Measurements from ENCODE around the gene AJUBA. TPM values are rescaled to one million over a fixed set of nuclear protein-coding genes. Genes with fewer than 3 reads are reported as not detected.

Gene AJUBA
- total RNA-seq, 1 donor from 2014 or later = 146 TPM

DNA sequence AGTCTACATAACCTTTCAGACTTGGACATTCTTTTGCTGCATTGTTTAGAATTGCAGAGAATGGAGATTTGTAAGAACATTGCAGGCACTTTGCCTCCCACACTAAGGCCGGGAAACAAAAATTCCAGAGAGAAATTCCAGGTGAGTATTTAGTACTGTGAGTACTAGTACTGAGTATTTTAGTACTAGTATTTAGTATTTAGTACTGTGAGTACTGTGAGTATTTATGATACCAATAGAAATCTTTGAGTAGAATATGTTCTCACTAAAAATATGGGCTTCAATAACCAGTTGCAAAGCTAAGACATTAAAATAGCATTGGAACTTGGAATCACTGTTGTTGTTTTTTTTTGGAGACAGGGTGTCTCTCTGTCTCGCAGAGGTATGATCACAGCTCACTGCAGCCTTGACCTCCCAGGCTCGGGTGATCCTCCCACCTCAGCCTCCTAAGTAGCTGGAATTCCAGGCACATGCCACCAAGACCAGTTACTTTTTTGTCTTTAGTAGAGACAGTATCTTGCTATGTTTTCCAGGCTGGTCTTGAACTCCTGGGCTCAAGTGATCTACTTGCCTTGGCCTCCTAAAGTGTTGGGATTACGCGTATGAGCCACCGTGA lies 20.2 kb downstream of the AJUBA start:
- H3K79me2 ChIP-seq (ENCODE audit: insufficient read depth, low read length) = no peaks in the 10 kb centered on the region

DNA sequence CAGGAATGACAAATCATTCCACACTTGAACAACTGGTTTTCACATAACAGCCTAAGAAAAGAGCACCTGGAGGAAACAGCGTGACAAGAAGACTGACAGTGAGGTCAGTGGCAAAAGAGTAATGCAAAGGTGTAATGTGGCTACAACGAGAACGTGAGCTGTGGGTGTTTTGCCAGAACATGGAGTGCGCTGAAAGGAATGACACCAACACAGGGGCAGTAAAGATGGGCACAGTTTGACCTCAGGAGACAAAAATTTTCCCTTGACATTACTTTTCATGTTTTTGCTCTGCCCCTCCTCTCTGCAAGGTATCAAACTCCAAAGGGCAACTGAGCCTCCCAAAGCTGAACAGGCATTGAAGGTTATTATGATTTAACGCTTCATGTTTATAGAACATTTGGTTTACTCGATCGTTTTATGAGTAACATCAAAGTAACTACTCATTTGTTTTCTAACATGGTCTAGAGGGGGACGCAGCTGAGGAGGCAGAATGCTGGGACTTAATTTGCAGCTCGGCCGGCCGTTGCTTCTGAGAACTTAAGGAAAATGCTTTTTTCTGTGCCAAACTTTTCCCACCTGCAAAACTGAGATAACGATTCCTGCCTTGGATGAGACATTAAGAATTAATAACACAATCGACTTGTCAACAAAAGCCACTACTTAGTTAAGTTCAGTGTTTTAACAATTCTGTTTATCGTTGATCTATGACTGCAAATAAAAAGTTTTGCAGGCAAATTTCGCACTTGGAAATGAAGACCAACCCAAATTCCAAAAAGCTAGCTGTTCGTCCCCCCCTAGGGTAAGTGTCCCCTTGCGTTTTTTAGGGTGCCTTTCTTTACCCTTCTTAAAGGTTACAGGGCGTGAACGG lies 26.4 kb downstream of the AJUBA start:
- H3K4me2 ChIP-seq (ENCODE audit: low read length) = peak overlapping the region; percentile 94
- Mint-ChIP-seq H3K4me1 (ENCODE audit: low read depth, unreplicated experiment) (peaks cover 9% of the 10 kb centered on the region), H3K4me3 (ENCODE audit: unreplicated experiment) (peak overlapping the region; percentile 91), H3K36me3 (ENCODE audit: low read depth, unreplicated experiment) (peaks cover 5% of the 10 kb centered on the region), H3K27ac (ENCODE audit: unreplicated experiment) (peak overlapping the region; percentile 90), H3K9me3 (ENCODE audit: unreplicated experiment) (no peaks in the 10 kb centered on the region), H3K27me3 (ENCODE audit: low read depth, unreplicated experiment) (no peaks in the 10 kb centered on the region)
- no peak for FAIRE-seq
- no peak for TF ChIP-seq EZH2 (IDR thresholded peaks at IDR 0.05; ENCODE audit: insufficient read depth, low read length)
- TF ChIP-seq, protein P1, sequence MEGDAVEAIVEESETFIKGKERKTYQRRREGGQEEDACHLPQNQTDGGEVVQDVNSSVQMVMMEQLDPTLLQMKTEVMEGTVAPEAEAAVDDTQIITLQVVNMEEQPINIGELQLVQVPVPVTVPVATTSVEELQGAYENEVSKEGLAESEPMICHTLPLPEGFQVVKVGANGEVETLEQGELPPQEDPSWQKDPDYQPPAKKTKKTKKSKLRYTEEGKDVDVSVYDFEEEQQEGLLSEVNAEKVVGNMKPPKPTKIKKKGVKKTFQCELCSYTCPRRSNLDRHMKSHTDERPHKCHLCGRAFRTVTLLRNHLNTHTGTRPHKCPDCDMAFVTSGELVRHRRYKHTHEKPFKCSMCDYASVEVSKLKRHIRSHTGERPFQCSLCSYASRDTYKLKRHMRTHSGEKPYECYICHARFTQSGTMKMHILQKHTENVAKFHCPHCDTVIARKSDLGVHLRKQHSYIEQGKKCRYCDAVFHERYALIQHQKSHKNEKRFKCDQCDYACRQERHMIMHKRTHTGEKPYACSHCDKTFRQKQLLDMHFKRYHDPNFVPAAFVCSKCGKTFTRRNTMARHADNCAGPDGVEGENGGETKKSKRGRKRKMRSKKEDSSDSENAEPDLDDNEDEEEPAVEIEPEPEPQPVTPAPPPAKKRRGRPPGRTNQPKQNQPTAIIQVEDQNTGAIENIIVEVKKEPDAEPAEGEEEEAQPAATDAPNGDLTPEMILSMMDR (IDR thresholded peaks at IDR 0.05; ENCODE audit: insufficient read depth, low read depth, low read length) = no peak
- H3K4me3 ChIP-seq (ENCODE audit: insufficient read depth, low read depth, low read length) = peak overlapping the region; percentile 73
- no peaks in the 10 kb centered on the region for H3K79me2 ChIP-seq (ENCODE audit: insufficient read depth, low read length)
- H3K27ac ChIP-seq (ENCODE audit: low read depth, low read length) = peak overlapping the region; percentile 76
- H3K4me1 ChIP-seq (ENCODE audit: insufficient read depth, low read length) = peaks cover 10% of the 10 kb centered on the region
- H3K27me3 ChIP-seq (ENCODE audit: insufficient read depth, low read length) = no peaks in the 10 kb centered on the region
- no peaks in the 10 kb centered on the region for H3K36me3 ChIP-seq (ENCODE audit: insufficient read depth, low read length)
- peak; percentile 10 for DNase-seq (ENCODE audit: low read depth)
- H3K9me3 ChIP-seq (ENCODE audit: insufficient read depth, low read depth, low read length) = no peaks in the 10 kb centered on the region
- H2AFZ ChIP-seq (ENCODE audit: low read depth, low read length) = peak overlapping the region; percentile 65
- no peaks in the 10 kb centered on the region for H4K20me1 ChIP-seq (ENCODE audit: insufficient read depth, low read length)
- H3K9ac ChIP-seq (ENCODE audit: low read length) = peak overlapping the region; percentile 82

More for the DNA sequence above, 20.2 kb downstream of the AJUBA start:
- Histone ChIP-seq H3K4me2 (ENCODE audit: low read length) (no peak overlapping the region), H3K4me1 (ENCODE audit: insufficient read depth, low read length) (no peaks in the 10 kb centered on the region), H3K27me3 (ENCODE audit: insufficient read depth, low read length) (no peaks in the 10 kb centered on the region), H3K36me3 (ENCODE audit: insufficient read depth, low read length) (no peaks in the 10 kb centered on the region), H3K9ac (ENCODE audit: low read length) (no peak overlapping the region), H2AFZ (ENCODE audit: low read depth, low read length) (no peak overlapping the region), H3K4me3 (ENCODE audit: insufficient read depth, low read depth, low read length) (no peak overlapping the region), H3K9me3 (ENCODE audit: insufficient read depth, low read depth, low read length) (no peaks in the 10 kb centered on the region), H3K27ac (ENCODE audit: low read depth, low read length) (no peak overlapping the region), H4K20me1 (ENCODE audit: insufficient read depth, low read length) (no peaks in the 10 kb centered on the region)
- Mint-ChIP-seq H3K27ac (ENCODE audit: unreplicated experiment) (no peak overlapping the region), H3K9me3 (ENCODE audit: unreplicated experiment) (no peaks in the 10 kb centered on the region), H3K27me3 (ENCODE audit: low read depth, unreplicated experiment) (no peaks in the 10 kb centered on the region), H3K4me1 (ENCODE audit: low read depth, unreplicated experiment) (peaks cover 1% of the 10 kb centered on the region), H3K36me3 (ENCODE audit: low read depth, unreplicated experiment) (peaks cover 3% of the 10 kb centered on the region), H3K4me3 (ENCODE audit: unreplicated experiment) (no peak overlapping the region)
- TF ChIP-seq, protein P1 (IDR thresholded peaks at IDR 0.05; ENCODE audit: insufficient read depth, low read depth, low read length) = no peak
- TF ChIP-seq EZH2 (IDR thresholded peaks at IDR 0.05; ENCODE audit: insufficient read depth, low read length) = no peak
- no peak for FAIRE-seq
- no peak for DNase-seq (ENCODE audit: low read depth)
